Nephron (organoid): Measurements from ENCODE around the gene RIPPLY2.

ENCODE experiments used
- H3K27ac Mint-ChIP-seq, 3 experiments: 2 replicates each; pipeline ENCODE4 v1.8.0; 2020; ENCODE audit warnings: mixed read lengths in 3 of 3, mild to moderate bottlenecking in 2 of 3, moderate library complexity in 1 of 3
- H3K27me3 Mint-ChIP-seq: 2 replicates; pipeline ENCODE4 v1.8.0; 2021; ENCODE audit warnings: low read depth, mild to moderate bottlenecking, moderate library complexity, mixed read lengths
- H3K36me3 Mint-ChIP-seq: 2 replicates; pipeline ENCODE4 v1.8.0; 2020; ENCODE audit warnings: low read depth, mixed read lengths
- H3K4me1 Mint-ChIP-seq: 2 replicates; pipeline ENCODE4 v1.8.0; 2020; ENCODE audit warnings: mixed read lengths
- H3K4me3 Mint-ChIP-seq, 3 experiments: 2 replicates each; pipeline ENCODE4 v1.8.0; 2020; ENCODE audit warnings: mild to moderate bottlenecking in 3 of 3, mixed read lengths in 3 of 3, moderate library complexity in 2 of 3
- H3K9me3 Mint-ChIP-seq: 2 replicates; pipeline ENCODE4 v1.8.0; 2020; ENCODE audit warnings: mixed read lengths
- CTCF ChIP-seq, 3 experiments: fragments of 200-600 bp; sonication (generic); IDR thresholded peaks; one replicate each; pipeline ENCODE4 v1.5.0; 2021; ENCODE audit warnings: antibody characterized with exemption in 3 of 3; ENCODE audit not compliant: unreplicated experiment in 3 of 3

Gene RIPPLY2

GRCh38 chr6:83860782-83861495 is 7.8 kb downstream of the RIPPLY2 start:
- H3K36me3 Mint-ChIP-seq: peaks cover 13% of the 10 kb centered on the region

DNA sequence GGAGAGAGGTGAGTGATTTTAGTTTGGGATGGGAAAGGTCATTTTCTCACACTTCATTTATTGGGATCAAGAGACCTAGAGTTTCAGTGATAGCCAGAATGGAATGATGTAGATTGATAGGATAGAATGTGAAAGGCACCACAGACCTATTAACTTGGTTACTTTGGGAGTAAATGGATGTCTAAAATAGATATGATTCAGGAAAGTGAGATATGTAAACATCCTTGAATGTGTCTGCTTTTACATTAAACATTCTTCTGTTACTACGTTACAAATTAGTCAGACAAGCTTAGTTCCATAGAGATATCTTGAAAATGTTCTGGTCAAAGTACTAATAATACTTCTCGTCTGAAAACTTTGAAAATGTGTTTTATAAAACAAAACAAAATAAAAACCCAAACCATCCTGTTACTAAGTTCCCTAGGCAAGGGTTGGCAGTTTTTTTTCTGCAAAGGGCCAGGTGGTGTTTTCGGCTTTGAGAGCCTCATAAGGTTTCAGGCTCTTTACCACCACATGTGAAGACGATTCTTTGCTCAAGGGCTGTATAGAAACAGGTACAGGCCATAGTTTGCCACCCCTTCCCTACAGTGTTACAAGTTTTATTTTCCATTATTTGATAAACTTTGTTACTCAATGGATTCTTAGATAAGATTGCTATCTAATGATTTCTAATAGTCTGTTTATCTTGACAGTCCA is 9.8 kb downstream of the RIPPLY2 start:
- Mint-ChIP-seq H3K4me1 (peaks cover 17% of the 10 kb centered on the region), H3K36me3 (peaks cover 27% of the 10 kb centered on the region)
- no peak for TF ChIP-seq CTCF (IDR thresholded peaks at IDR 0.05; ENCODE audit: unreplicated experiment in 3 of 3)

More at GRCh38 chr6:83860782-83861495, 7.8 kb downstream of the RIPPLY2 start:
- Mint-ChIP-seq H3K4me3 (peak overlapping the region; percentile 94 to 95 (median 95)), H3K9me3 (no peaks in the 10 kb centered on the region), H3K4me1 (peaks cover 17% of the 10 kb centered on the region), H3K27me3 (peaks cover 9% of the 10 kb centered on the region), H3K27ac (no peak overlapping the region)
- TF ChIP-seq CTCF (IDR thresholded peaks at IDR 0.05; ENCODE audit: unreplicated experiment in 3 of 3): no peak

DNA sequence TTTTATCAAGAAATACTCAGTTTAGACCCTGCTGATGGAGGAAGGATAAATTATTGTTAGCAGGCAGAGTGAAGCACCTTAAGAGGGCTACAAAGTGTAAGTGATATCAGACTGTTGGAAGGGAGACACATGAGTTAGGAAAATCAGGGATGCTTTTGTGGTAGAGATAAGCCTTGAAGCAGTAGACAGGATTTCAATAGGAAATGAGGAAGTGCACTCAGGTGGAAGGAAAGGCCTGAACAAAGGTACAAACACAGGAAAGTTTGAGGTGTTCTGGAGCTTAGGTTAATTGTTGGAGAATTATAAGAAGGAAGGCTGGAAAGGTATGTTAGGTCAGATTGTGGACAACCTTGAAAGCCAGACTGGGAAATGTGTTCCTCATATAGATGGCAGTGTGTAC is 13.9 kb downstream of the RIPPLY2 start:
- TF ChIP-seq CTCF (IDR thresholded peaks at IDR 0.05; ENCODE audit: unreplicated experiment in 3 of 3): no peak
- H3K36me3 Mint-ChIP-seq: peaks cover 39% of the 10 kb centered on the region
- no peaks in the 10 kb centered on the region for H3K4me1 Mint-ChIP-seq
- H3K9me3 Mint-ChIP-seq: peaks cover 7% of the 10 kb centered on the region
- no peaks in the 10 kb centered on the region for H3K27me3 Mint-ChIP-seq
- H3K27ac Mint-ChIP-seq: no peak overlapping the region
- H3K4me3 Mint-ChIP-seq: no peak overlapping the region

More for the DNA sequence above, 9.8 kb downstream of the RIPPLY2 start:
- Mint-ChIP-seq H3K27ac (no peak overlapping the region), H3K9me3 (peaks cover 7% of the 10 kb centered on the region), H3K27me3 (peaks cover 4% of the 10 kb centered on the region), H3K4me3 (no peak overlapping the region)

DNA sequence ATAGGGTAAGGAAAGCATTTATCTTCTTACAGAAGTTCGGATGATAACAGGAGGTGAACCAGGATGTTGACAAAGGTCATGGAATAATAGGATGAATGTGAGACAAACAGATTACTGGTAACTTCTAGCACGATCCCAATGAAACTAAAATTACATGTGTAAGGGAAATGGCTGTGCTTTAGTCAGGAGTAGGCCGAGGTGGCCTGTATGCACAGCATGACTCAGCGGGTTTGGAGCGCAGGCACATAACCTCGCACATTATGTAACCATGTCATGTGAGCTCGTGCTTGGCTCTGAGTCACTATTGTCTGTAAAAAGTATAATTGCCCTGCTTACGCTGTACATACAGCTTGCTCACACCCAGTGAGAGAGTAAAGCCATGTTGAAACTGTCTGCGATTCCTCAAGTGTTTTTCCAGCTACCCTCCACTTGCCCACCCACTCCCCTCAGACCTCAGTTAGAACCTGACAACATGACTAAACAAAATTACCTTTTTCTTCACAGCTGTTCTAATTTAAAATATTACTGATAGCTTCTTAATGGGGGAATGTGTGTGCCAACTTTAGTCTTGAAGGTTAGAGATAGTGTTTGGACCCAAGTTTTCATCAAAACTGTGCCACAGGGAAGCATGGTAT is 14.5 kb downstream of the RIPPLY2 start:
- no peak for TF ChIP-seq CTCF (IDR thresholded peaks at IDR 0.05; ENCODE audit: unreplicated experiment in 3 of 3)
- peaks cover 7% of the 10 kb centered on the region for H3K9me3 Mint-ChIP-seq
- no peaks in the 10 kb centered on the region for H3K27me3 Mint-ChIP-seq
- H3K27ac Mint-ChIP-seq: no peak overlapping the region
- H3K4me3 Mint-ChIP-seq: no peak overlapping the region
- peaks cover 39% of the 10 kb centered on the region for H3K36me3 Mint-ChIP-seq
- no peaks in the 10 kb centered on the region for H3K4me1 Mint-ChIP-seq

DNA sequence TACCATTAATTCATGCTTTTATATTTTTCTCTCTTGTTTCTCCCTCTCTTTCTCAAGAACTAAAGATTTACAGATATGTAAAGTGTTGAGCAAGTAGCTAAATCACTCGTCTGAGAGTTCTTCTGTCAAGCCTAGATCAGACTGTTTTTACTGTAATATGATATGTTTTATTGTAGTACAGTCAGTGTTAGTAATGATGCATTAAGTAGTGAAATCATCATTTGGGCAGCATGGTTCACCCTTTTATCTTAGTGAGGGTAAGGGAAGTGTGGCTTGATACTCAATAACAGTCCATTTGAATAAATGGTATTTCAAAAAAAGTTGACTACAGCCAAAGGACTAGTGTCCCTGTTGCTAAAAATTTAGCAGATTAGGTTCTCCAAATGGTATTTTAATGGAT is 15.5 kb downstream of the RIPPLY2 start:
- TF ChIP-seq CTCF (IDR thresholded peaks at IDR 0.05; ENCODE audit: unreplicated experiment in 3 of 3): no peak
- Mint-ChIP-seq H3K27me3 (no peaks in the 10 kb centered on the region), H3K4me1 (no peaks in the 10 kb centered on the region), H3K4me3 (no peak overlapping the region), H3K27ac (no peak overlapping the region), H3K36me3 (peaks cover 39% of the 10 kb centered on the region), H3K9me3 (peaks cover 7% of the 10 kb centered on the region)
